H1 (cell line): ENCODE results near the gene MYO5B. TPM values are rescaled to one million over a fixed set of nuclear protein-coding genes. Genes with fewer than 3 reads are reported as not detected.

Source experiments
- CTCF ChIA-PET: fragments of 300-600 bp; sonication (Branson Sonifier 250); formaldehyde crosslinking; loops from one replicate; lab custom pipeline; 2021; ENCODE audit not compliant: partially characterized antibody; lab: Charles Lee
- POLR2A ChIA-PET: fragments of 300-600 bp; sonication (Branson Sonifier 250); formaldehyde crosslinking; loops from one replicate; lab custom pipeline; 2021; ENCODE audit warnings: inconsistent platforms; ENCODE audit not compliant: partially characterized antibody; lab: Charles Lee
- DNase-seq, 2 experiments: peaks; one replicate each; pipeline versions ENCODE4 v3.0.0 to v3.0.0-alpha.2; 2010 to 2022; ENCODE audit warnings: low spot score in 2 of 2, low read depth in 1 of 2, mixed read lengths in 1 of 2
- FAIRE-seq: peaks from 2 replicates; lab custom pipeline; 2011; peaks lifted over from hg19 to GRCh38; lab: Jason Lieb, UNC
- H2AFZ ChIP-seq: 2 replicates; pipeline ENCODE4 v1.8.1; 2012; ENCODE audit warnings: low read length, inconsistent platforms
- H2AK5ac ChIP-seq: 2 replicates; pipeline ENCODE4 v1.6.1; 2013; ENCODE audit warnings: low read depth, low read length
- H2BK120ac ChIP-seq: replicated peaks from 2 replicates; pipeline ENCODE3; 2013; ENCODE audit warnings: low read depth, low read length, inconsistent platforms
- H2BK12ac ChIP-seq: 2 replicates; pipeline ENCODE4 v1.6.1; 2013; ENCODE audit warnings: low read depth, low read length
- H2BK15ac ChIP-seq: 2 replicates; pipeline ENCODE4 v1.6.1; 2013; ENCODE audit warnings: low read length
- H2BK20ac ChIP-seq: 2 replicates; pipeline ENCODE4 v1.6.1; 2013; ENCODE audit warnings: low read length
- H2BK5ac ChIP-seq: 2 replicates; pipeline ENCODE4 v1.6.1; 2013; ENCODE audit warnings: low read depth, low read length
- H3K14ac ChIP-seq: 2 replicates; pipeline ENCODE4 v1.6.1; 2013; ENCODE audit warnings: inconsistent platforms; ENCODE audit not compliant: insufficient read length
- H3K18ac ChIP-seq: 2 replicates; pipeline ENCODE4 v1.6.1; 2013; ENCODE audit warnings: low read length; ENCODE audit errors: extremely low read depth
- H3K23ac ChIP-seq: 2 replicates; pipeline ENCODE4 v1.6.1; 2013; ENCODE audit warnings: inconsistent platforms; ENCODE audit not compliant: insufficient read length
- H3K23me2 ChIP-seq: 2 replicates; pipeline ENCODE4 v1.6.1; 2013; ENCODE audit warnings: low read depth, low read length
- H3K27ac ChIP-seq: 2 replicates; pipeline ENCODE4 v1.6.1; 2011; ENCODE audit warnings: low read depth, low read length, inconsistent platforms
- H3K27me3 ChIP-seq, 4 experiments: replicated peaks in 1 of 4; 1 replicate in 1 of 4; 2 replicates in 3 of 4; pipeline versions ENCODE4 v1.6.1 to v1.8.1; 2011 to 2013; ENCODE audit warnings: low read length in 3 of 4, mild to moderate bottlenecking in 3 of 4, inconsistent platforms in 2 of 4, mixed read lengths in 2 of 4, moderate library complexity in 1 of 4; ENCODE audit not compliant: control insufficient read depth in 3 of 4, insufficient read depth in 3 of 4; ENCODE audit errors: extremely low read depth in 1 of 4
- H3K36me3 ChIP-seq, 4 experiments: 2 replicates each; pipeline versions ENCODE4 v1.6.1 to v1.8.1; 2011 to 2013; ENCODE audit warnings: mild to moderate bottlenecking in 4 of 4, low read length in 3 of 4, moderate library complexity in 2 of 4, control low read depth in 1 of 4, inconsistent platforms in 1 of 4; ENCODE audit not compliant: insufficient read depth in 4 of 4, control insufficient read depth in 2 of 4
- H3K4ac ChIP-seq: replicated peaks from 2 replicates; pipeline ENCODE3; 2013; ENCODE audit warnings: low read length, low read depth, mixed read lengths, inconsistent platforms; ENCODE audit not compliant: insufficient read length
- H3K4me1 ChIP-seq, 4 experiments: replicated peaks in 1 of 4; 1 replicate in 1 of 4; 2 replicates in 3 of 4; pipeline versions ENCODE4 v1.6.1 to v1.8.1; 2011 to 2013; ENCODE audit warnings: low read length in 3 of 4, inconsistent platforms in 2 of 4, mixed read lengths in 1 of 4; ENCODE audit not compliant: insufficient read depth in 4 of 4, control insufficient read depth in 3 of 4
- H3K4me2 ChIP-seq, 2 experiments: 2 replicates each; pipeline versions ENCODE4 v1.6.1 to v1.8.1; 2011 to 2013; ENCODE audit warnings: low read depth in 2 of 2, low read length in 2 of 2, control low read depth in 1 of 2, inconsistent platforms in 1 of 2, mild to moderate bottlenecking in 1 of 2; ENCODE audit not compliant: insufficient read depth in 1 of 2
- H3K4me3 ChIP-seq, 4 experiments: fragments of 200-600, 300-600 bp in 1 of 4; sonication (generic), shearing (Covaris generic), sonication (Bioruptor Twin) in 1 of 4; 2 replicates each; pipeline versions ENCODE4 v1.5.1 to v1.8.1; 2011 to 2016; ENCODE audit warnings: low read length in 4 of 4, low read depth in 3 of 4, control low read depth in 2 of 4, inconsistent platforms in 2 of 4, mild to moderate bottlenecking in 2 of 4, mixed read lengths in 1 of 4, moderate library complexity in 1 of 4; ENCODE audit not compliant: insufficient read depth in 2 of 4; ENCODE audit errors: extremely low read depth in 1 of 4
- H3K56ac ChIP-seq: replicated peaks from 2 replicates; pipeline ENCODE3; 2013; ENCODE audit warnings: low read depth, mild to moderate bottlenecking, mixed read lengths, low read length, inconsistent platforms; ENCODE audit not compliant: insufficient read length
- H3K79me1 ChIP-seq: 2 replicates; pipeline ENCODE4 v1.6.1; 2013; ENCODE audit warnings: low read depth, low read length, control low read depth
- H3K79me2 ChIP-seq, 2 experiments: 2 replicates each; pipeline versions ENCODE4 v1.6.1 to v1.8.1; 2012 to 2013; ENCODE audit warnings: low read length in 2 of 2, mild to moderate bottlenecking in 2 of 2, inconsistent platforms in 1 of 2; ENCODE audit not compliant: insufficient read depth in 2 of 2, control insufficient read depth in 1 of 2
- H3K9ac ChIP-seq, 4 experiments: replicated peaks in 1 of 4; 1 replicate in 1 of 4; 2 replicates in 3 of 4; pipeline versions ENCODE4 v1.6.1 to v1.8.1; 2011 to 2013; ENCODE audit warnings: low read depth in 3 of 4, low read length in 3 of 4, control low read depth in 2 of 4, mild to moderate bottlenecking in 2 of 4, moderate library complexity in 2 of 4, inconsistent platforms in 1 of 4; ENCODE audit errors: extremely low read depth in 1 of 4
- H3K9me3 ChIP-seq, 2 experiments: 2 replicates each; pipeline versions ENCODE4 v1.6.1 to v1.8.1; 2012 to 2013; ENCODE audit warnings: mild to moderate bottlenecking in 2 of 2, moderate library complexity in 2 of 2, control low read depth in 1 of 2, inconsistent platforms in 1 of 2, low read depth in 1 of 2, low read length in 1 of 2, mixed read lengths in 1 of 2; ENCODE audit not compliant: insufficient read depth in 2 of 2
- H4K20me1 ChIP-seq, 2 experiments: replicated peaks in 1 of 2; 2 replicates each; pipeline versions ENCODE3 to v1.8.1; 2011 to 2013; ENCODE audit warnings: inconsistent platforms in 2 of 2, low read length in 2 of 2, mild to moderate bottlenecking in 1 of 2; ENCODE audit not compliant: insufficient read depth in 2 of 2, control insufficient read depth in 1 of 2
- H4K5ac ChIP-seq: 2 replicates; pipeline ENCODE4 v1.6.1; 2013; ENCODE audit warnings: low read length, low read depth, mixed read lengths, inconsistent platforms; ENCODE audit not compliant: insufficient read length
- H4K8ac ChIP-seq: 2 replicates; pipeline ENCODE4 v1.8.0; 2013; ENCODE audit warnings: mild to moderate bottlenecking, moderate library complexity, low read length, inconsistent platforms; ENCODE audit not compliant: insufficient read depth; ENCODE audit errors: extremely low read depth
- H4K91ac ChIP-seq: replicated peaks from 2 replicates; pipeline ENCODE3; 2013; ENCODE audit warnings: low read length, mixed read lengths, inconsistent platforms; ENCODE audit not compliant: insufficient read length
- ATF2 ChIP-seq: IDR thresholded peaks from 2 replicates; pipeline ENCODE4 v1.6.1; 2012; ENCODE audit warnings: low read length, inconsistent platforms
- CEBPB ChIP-seq: IDR thresholded peaks from 2 replicates; pipeline ENCODE4 v1.6.1; 2012; ENCODE audit warnings: low read depth, low read length
- CHD2 ChIP-seq: IDR thresholded peaks from 2 replicates; pipeline ENCODE4 v1.6.1; 2012; ENCODE audit warnings: low read length, improper control_type of control experiment
- E2F6 ChIP-seq: IDR thresholded peaks from 2 replicates; pipeline ENCODE4 v1.6.1; 2012; ENCODE audit warnings: inconsistent platforms
- HDAC2 ChIP-seq, 2 experiments: fragments of 300-600 bp in 1 of 2; sonication (generic) in 1 of 2; IDR thresholded peaks; 2 replicates each; pipeline ENCODE4 v1.6.1; 2011 to 2012; ENCODE audit warnings: low read depth in 2 of 2, low read length in 2 of 2, mild to moderate bottlenecking in 2 of 2, moderate library complexity in 2 of 2, borderline replicate concordance in 1 of 2, inconsistent platforms in 1 of 2
- KDM5A ChIP-seq: fragments of 200-600 bp; IDR thresholded peaks from 2 replicates; pipeline ENCODE4 v1.7.1; 2012; ENCODE audit warnings: mild to moderate bottlenecking, low read length, inconsistent platforms, mixed read lengths
- NANOG ChIP-seq: IDR thresholded peaks from 2 replicates; pipeline ENCODE4 v1.6.1; 2011; ENCODE audit warnings: low read length, low read depth, mild to moderate bottlenecking, inconsistent platforms; ENCODE audit not compliant: insufficient read depth, poor library complexity, severe bottlenecking
- RAD21 ChIP-seq, 2 experiments: IDR thresholded peaks in 1 of 2; conservative IDR thresholded peaks in 1 of 2; 2 replicates each; pipeline ENCODE4 v1.6.1; 2011; ENCODE audit warnings: low read depth in 2 of 2, low read length in 2 of 2, improper control_type of control experiment in 1 of 2, inconsistent platforms in 1 of 2, mild to moderate bottlenecking in 1 of 2, moderate library complexity in 1 of 2
- RNF2 ChIP-seq: fragments of 200-900, 300-1000 bp; sonication (generic); IDR thresholded peaks from 2 replicates; pipeline ENCODE4 v1.7.1; 2016; ENCODE audit warnings: borderline replicate concordance, low read depth, mild to moderate bottlenecking, antibody characterized with exemption, low read length; ENCODE audit not compliant: poor library complexity, severe bottlenecking; ENCODE audit errors: missing control alignments
- TCF12 ChIP-seq: IDR thresholded peaks from 2 replicates; pipeline ENCODE4 v1.6.1; 2011; ENCODE audit warnings: low read depth, mild to moderate bottlenecking, low read length
- WGBS, 2 experiments: shearing (Covaris generic) in 1 of 2; methylation state at CpG; one replicate each; pipeline versions ENCODE4 v1.1.6 to v1.1.7; 2013 to 2015; ENCODE audit warnings: low lambda C conversion rate in 2 of 2, mixed read lengths in 2 of 2, inconsistent platforms in 1 of 2, low coverage in 1 of 2, missing lambda C conversion rate in 1 of 2; ENCODE audit not compliant: insufficient replicate concordance in 2 of 2, insufficient coverage in 1 of 2, insufficient read length in 1 of 2; ENCODE audit errors: extremely low coverage in 1 of 2, missing lambda C conversion rate in 1 of 2; 5-methylcytosine and 5-hydroxymethylcytosine counted together
- polyA plus RNA-seq, 7 experiments: library from polyadenylated mRNA; depleted of rRNA in 3 of 7; stranded (reverse) in 5 of 7; unstranded in 2 of 7; fragments of >200 nt in 5 of 7; fragments of 200-250 nt in 2 of 7; gene quantifications; 1 replicate in 5 of 7; 2 replicates in 1 of 7; 4 replicates in 1 of 7; pipeline versions ENCODE4 v1.2.1 to v1.2.3, GENCODE V29; 2011 to 2013; ENCODE audit warnings: missing spikeins in 2 of 7, mixed read lengths in 2 of 7
- total RNA-seq: library from RNA; stranded (reverse); fragmentation: NEBNext Ultra II Directional; extraction: Animal tissue kit (Norgen Biotek cat#: 25700); gene quantifications from 2 replicates; pipeline ENCODE4 v1.2.1, GENCODE V29; 2021

MYO5B gene
- total and polyA plus RNA-seq, 2 of the 8 experiments (the other 6 are each of a cell fraction or from before 2014, with no cell fraction given) = 6.4 to 7.7 TPM

- H3K9me3 ChIP-seq = no peaks in the 10 kb centered on the region
- no peak overlapping the region for H3K18ac ChIP-seq
- H3K14ac ChIP-seq = no peak overlapping the region
- H2AK5ac ChIP-seq = no peak overlapping the region
- ChIA-PET POLR2A (interaction anchor here (0.6 kb wide), 1 partner anchor 45 kb away, joined by 3 read pairs; no protein-coding TSS in a partner anchor), CTCF (interaction anchor here (1.5 kb wide), 1 partner anchor 43 kb away, joined by 4 read pairs; no protein-coding TSS in a partner anchor)
- no peak overlapping the region for H3K9ac ChIP-seq
- H2BK20ac ChIP-seq = no peak overlapping the region
- no peaks in the 10 kb centered on the region; a peak in 1 of 7 replicates for H3K27me3 ChIP-seq
- peaks cover 2 to 10% (median 8%) of the 10 kb centered on the region in 4 experiments; a peak in 5 of 7 replicates for H3K4me1 ChIP-seq
- H3K79me2 ChIP-seq = peaks cover 5 to 22% of the 10 kb centered on the region in 2 experiments; a peak in 3 of 4 replicates
- no peak overlapping the region for H3K4ac ChIP-seq
- no peaks in the 10 kb centered on the region for H3K36me3 ChIP-seq
- H2BK12ac ChIP-seq = no peak overlapping the region
- no peak overlapping the region for H3K4me3 ChIP-seq
- peaks cover 0 to 1% of the 10 kb centered on the region in 2 experiments for H4K20me1 ChIP-seq
- no peak overlapping the region for H2BK5ac ChIP-seq
- H3K23ac ChIP-seq = no peak overlapping the region
- no peak overlapping the region for H3K27ac ChIP-seq
- no peak overlapping the region for H4K91ac ChIP-seq
- H2AFZ ChIP-seq = no peak overlapping the region
- H3K79me1 ChIP-seq = no peaks in the 10 kb centered on the region; the same call in 1 of the 2 replicates
- 99% methylated on average over 4 of the region's 4 CpGs; no CpG with 5 or more reads in 1 of the 2 experiments for WGBS, 2 experiments
- DNase-seq = no peak
- no peak overlapping the region for H4K5ac ChIP-seq
- H2BK15ac ChIP-seq = no peak overlapping the region
- no peak overlapping the region for H2BK120ac ChIP-seq
- H4K8ac ChIP-seq = no peak overlapping the region
- no peak overlapping the region for H3K4me2 ChIP-seq
- no peak overlapping the region for H3K56ac ChIP-seq
- FAIRE-seq = no peak
- peaks cover 12% of the 10 kb centered on the region for H3K23me2 ChIP-seq
- TF ChIP-seq HDAC2 (IDR thresholded peaks at IDR 0.05; ENCODE audit: borderline replicate concordance in 1 of 2, low read depth in 2 of 2, low read length in 2 of 2) (no peak), ATF2 (no peak), TCF12 (no peak), KDM5A (no peak), E2F6 (no peak), NANOG (no peak), RAD21 (IDR thresholded peaks at IDR 0.05 in 1 of 2, conservative IDR thresholded peaks at IDR 0.05 in 1 of 2; ENCODE audit: low read depth in 2 of 2, low read length in 2 of 2) (no peak), CHD2 (no peak), RNF2 (no peak), CEBPB (no peak)
These were observed 379.0 kb downstream of the MYO5B start for GRCh38 chr18:49815927-49816326.
